Measurements from ENCODE around the gene CFAP68. TPM values are rescaled to one million over a fixed set of nuclear protein-coding genes. Genes with fewer than 3 reads are reported as not detected.

The CFAP68 gene
- total and polyA plus RNA-seq, 9 of the 15 experiments (the other 6 are each of a cell fraction or from before 2014, with no cell fraction given), result 22.8 to 72.3 (median 52.5) TPM

DNA sequence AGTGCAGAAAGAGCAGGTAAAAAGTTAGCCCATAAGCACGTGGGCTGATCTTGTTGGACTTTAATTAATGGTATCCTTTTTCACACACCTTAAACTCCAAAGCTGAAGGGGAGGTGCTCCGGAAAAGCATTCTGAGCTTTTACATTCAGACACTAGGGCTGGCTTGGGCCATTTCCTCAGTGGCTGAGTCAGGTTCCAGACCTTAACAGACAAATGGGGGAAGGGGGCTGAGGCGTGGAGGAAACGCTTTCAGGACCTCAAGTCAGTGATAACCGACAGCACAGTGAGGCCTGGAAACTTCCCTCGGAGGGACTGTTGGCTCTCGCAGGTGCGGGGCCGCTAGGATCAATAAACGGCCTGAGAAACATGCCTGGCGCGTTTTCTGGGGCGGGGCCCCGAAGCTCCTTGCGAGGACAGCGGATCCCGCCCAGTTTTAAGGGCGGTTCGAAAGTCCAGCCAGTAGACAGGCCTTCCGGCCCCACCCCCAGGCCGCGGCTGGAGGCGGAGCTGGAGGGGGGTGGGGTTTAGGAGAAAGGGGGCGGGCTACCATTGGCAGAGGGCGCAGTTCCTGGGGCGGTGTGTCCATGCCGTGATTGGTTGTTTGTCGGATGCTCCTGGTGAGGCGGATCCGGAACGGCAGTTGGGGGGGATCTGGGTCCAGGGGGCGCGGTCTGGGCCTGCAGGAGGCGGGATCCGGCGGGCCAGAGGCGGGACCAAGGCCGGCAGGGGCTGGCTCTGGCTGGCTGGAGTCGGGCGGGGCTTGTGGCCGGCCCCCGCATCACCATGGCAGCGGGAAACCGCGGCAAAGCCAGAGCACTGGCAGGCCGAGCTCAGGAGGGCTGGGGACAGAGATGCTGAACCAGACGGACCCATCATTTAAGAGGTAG lies 47.4 kb downstream of the CFAP68 start (continued):
- TF ChIP-seq, protein P1, sequence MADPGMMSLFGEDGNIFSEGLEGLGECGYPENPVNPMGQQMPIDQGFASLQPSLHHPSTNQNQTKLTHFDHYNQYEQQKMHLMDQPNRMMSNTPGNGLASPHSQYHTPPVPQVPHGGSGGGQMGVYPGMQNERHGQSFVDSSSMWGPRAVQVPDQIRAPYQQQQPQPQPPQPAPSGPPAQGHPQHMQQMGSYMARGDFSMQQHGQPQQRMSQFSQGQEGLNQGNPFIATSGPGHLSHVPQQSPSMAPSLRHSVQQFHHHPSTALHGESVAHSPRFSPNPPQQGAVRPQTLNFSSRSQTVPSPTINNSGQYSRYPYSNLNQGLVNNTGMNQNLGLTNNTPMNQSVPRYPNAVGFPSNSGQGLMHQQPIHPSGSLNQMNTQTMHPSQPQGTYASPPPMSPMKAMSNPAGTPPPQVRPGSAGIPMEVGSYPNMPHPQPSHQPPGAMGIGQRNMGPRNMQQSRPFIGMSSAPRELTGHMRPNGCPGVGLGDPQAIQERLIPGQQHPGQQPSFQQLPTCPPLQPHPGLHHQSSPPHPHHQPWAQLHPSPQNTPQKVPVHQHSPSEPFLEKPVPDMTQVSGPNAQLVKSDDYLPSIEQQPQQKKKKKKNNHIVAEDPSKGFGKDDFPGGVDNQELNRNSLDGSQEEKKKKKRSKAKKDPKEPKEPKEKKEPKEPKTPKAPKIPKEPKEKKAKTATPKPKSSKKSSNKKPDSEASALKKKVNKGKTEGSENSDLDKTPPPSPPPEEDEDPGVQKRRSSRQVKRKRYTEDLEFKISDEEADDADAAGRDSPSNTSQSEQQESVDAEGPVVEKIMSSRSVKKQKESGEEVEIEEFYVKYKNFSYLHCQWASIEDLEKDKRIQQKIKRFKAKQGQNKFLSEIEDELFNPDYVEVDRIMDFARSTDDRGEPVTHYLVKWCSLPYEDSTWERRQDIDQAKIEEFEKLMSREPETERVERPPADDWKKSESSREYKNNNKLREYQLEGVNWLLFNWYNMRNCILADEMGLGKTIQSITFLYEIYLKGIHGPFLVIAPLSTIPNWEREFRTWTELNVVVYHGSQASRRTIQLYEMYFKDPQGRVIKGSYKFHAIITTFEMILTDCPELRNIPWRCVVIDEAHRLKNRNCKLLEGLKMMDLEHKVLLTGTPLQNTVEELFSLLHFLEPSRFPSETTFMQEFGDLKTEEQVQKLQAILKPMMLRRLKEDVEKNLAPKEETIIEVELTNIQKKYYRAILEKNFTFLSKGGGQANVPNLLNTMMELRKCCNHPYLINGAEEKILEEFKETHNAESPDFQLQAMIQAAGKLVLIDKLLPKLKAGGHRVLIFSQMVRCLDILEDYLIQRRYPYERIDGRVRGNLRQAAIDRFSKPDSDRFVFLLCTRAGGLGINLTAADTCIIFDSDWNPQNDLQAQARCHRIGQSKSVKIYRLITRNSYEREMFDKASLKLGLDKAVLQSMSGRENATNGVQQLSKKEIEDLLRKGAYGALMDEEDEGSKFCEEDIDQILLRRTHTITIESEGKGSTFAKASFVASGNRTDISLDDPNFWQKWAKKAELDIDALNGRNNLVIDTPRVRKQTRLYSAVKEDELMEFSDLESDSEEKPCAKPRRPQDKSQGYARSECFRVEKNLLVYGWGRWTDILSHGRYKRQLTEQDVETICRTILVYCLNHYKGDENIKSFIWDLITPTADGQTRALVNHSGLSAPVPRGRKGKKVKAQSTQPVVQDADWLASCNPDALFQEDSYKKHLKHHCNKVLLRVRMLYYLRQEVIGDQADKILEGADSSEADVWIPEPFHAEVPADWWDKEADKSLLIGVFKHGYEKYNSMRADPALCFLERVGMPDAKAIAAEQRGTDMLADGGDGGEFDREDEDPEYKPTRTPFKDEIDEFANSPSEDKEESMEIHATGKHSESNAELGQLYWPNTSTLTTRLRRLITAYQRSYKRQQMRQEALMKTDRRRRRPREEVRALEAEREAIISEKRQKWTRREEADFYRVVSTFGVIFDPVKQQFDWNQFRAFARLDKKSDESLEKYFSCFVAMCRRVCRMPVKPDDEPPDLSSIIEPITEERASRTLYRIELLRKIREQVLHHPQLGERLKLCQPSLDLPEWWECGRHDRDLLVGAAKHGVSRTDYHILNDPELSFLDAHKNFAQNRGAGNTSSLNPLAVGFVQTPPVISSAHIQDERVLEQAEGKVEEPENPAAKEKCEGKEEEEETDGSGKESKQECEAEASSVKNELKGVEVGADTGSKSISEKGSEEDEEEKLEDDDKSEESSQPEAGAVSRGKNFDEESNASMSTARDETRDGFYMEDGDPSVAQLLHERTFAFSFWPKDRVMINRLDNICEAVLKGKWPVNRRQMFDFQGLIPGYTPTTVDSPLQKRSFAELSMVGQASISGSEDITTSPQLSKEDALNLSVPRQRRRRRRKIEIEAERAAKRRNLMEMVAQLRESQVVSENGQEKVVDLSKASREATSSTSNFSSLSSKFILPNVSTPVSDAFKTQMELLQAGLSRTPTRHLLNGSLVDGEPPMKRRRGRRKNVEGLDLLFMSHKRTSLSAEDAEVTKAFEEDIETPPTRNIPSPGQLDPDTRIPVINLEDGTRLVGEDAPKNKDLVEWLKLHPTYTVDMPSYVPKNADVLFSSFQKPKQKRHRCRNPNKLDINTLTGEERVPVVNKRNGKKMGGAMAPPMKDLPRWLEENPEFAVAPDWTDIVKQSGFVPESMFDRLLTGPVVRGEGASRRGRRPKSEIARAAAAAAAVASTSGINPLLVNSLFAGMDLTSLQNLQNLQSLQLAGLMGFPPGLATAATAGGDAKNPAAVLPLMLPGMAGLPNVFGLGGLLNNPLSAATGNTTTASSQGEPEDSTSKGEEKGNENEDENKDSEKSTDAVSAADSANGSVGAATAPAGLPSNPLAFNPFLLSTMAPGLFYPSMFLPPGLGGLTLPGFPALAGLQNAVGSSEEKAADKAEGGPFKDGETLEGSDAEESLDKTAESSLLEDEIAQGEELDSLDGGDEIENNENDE (IDR thresholded peaks at IDR 0.05; ENCODE audit: low read depth, low read length), result no peak
- TF ChIP-seq, protein P2, sequence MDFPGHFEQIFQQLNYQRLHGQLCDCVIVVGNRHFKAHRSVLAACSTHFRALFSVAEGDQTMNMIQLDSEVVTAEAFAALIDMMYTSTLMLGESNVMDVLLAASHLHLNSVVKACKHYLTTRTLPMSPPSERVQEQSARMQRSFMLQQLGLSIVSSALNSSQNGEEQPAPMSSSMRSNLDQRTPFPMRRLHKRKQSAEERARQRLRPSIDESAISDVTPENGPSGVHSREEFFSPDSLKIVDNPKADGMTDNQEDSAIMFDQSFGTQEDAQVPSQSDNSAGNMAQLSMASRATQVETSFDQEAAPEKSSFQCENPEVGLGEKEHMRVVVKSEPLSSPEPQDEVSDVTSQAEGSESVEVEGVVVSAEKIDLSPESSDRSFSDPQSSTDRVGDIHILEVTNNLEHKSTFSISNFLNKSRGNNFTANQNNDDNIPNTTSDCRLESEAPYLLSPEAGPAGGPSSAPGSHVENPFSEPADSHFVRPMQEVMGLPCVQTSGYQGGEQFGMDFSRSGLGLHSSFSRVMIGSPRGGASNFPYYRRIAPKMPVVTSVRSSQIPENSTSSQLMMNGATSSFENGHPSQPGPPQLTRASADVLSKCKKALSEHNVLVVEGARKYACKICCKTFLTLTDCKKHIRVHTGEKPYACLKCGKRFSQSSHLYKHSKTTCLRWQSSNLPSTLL (IDR thresholded peaks at IDR 0.05), result no peak
- TF ChIP-seq SPI1 (IDR thresholded peaks at IDR 0.05; ENCODE audit: borderline replicate concordance, low read depth, low read length) (0 out of 2 replicates have a peak, but pooled peaks have one; percentile 10), TAF9B (IDR thresholded peaks at IDR 0.05; ENCODE audit: partially characterized antibody) (no peak)
- TF ChIP-seq, protein P3, sequence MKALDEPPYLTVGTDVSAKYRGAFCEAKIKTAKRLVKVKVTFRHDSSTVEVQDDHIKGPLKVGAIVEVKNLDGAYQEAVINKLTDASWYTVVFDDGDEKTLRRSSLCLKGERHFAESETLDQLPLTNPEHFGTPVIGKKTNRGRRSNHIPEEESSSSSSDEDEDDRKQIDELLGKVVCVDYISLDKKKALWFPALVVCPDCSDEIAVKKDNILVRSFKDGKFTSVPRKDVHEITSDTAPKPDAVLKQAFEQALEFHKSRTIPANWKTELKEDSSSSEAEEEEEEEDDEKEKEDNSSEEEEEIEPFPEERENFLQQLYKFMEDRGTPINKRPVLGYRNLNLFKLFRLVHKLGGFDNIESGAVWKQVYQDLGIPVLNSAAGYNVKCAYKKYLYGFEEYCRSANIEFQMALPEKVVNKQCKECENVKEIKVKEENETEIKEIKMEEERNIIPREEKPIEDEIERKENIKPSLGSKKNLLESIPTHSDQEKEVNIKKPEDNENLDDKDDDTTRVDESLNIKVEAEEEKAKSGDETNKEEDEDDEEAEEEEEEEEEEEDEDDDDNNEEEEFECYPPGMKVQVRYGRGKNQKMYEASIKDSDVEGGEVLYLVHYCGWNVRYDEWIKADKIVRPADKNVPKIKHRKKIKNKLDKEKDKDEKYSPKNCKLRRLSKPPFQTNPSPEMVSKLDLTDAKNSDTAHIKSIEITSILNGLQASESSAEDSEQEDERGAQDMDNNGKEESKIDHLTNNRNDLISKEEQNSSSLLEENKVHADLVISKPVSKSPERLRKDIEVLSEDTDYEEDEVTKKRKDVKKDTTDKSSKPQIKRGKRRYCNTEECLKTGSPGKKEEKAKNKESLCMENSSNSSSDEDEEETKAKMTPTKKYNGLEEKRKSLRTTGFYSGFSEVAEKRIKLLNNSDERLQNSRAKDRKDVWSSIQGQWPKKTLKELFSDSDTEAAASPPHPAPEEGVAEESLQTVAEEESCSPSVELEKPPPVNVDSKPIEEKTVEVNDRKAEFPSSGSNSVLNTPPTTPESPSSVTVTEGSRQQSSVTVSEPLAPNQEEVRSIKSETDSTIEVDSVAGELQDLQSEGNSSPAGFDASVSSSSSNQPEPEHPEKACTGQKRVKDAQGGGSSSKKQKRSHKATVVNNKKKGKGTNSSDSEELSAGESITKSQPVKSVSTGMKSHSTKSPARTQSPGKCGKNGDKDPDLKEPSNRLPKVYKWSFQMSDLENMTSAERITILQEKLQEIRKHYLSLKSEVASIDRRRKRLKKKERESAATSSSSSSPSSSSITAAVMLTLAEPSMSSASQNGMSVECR (CRISPR knock-in tag; IDR thresholded peaks at IDR 0.05), result 0 out of 2 replicates have a peak, but pooled peaks have one; percentile 10
